Transverse colon (tissue), 4 donors: ENCODE measurements around the gene DNAH3.

Source experiments
- CTCF ChIP-seq, 5 experiments: fragments of 200-600 bp in 3 of 5; fragments of 450-650 bp in 2 of 5; sonication (generic) in 3 of 5; IDR thresholded peaks; 1 replicate in 2 of 5; 2 replicates in 3 of 5; pipeline ENCODE4 v1.5.1; 2016 to 2017; ENCODE audit warnings: antibody characterized with exemption in 5 of 5, inconsistent platforms in 3 of 5, mild to moderate bottlenecking in 2 of 5, moderate library complexity in 1 of 5
- EP300 ChIP-seq: sonication (generic); formaldehyde crosslinking; IDR thresholded peaks from one replicate; pipeline ENCODE4 v1.6.1; 2017; ENCODE audit warnings: antibody characterized with exemption, low read depth
- POLR2A ChIP-seq: fragments of 450-650 bp; IDR thresholded peaks from one replicate; pipeline ENCODE4 v1.6.1; 2016; ENCODE audit warnings: antibody characterized with exemption, mild to moderate bottlenecking, moderate library complexity
- POLR2AphosphoS5 ChIP-seq, 3 donors: sonication (generic); formaldehyde crosslinking; IDR thresholded peaks; one replicate each; pipeline ENCODE4 v1.6.1; 2016; ENCODE audit warnings: antibody characterized with exemption in 3 of 3

- TF ChIP-seq CTCF (IDR thresholded peaks at IDR 0.05) (no peak), POLR2AphosphoS5 (IDR thresholded peaks at IDR 0.05) (no peak), POLR2A (no peak), EP300 (no peak)
Observed at GRCh38 chr16:21179983-21180365, 29.3 kb upstream of the DNAH3 start.
